GM12872 (cell line): ENCODE data around the gene GMDS.

Source experiments
- CTCF ChIP-seq: IDR thresholded peaks from 3 replicates; pipeline ENCODE4 v1.5.1; 2011; ENCODE audit warnings: low read depth, mild to moderate bottlenecking, low read length, moderate library complexity; ENCODE audit not compliant: insufficient read depth

Gene GMDS

GRCh38 chr6:1701668-1702353 is 543.6 kb downstream of the GMDS start:
- TF ChIP-seq CTCF = no peak

- TF ChIP-seq CTCF = no peak
These were observed 545.0 kb downstream of the GMDS start for GRCh38 chr6:1700278-1700967.

GRCh38 chr6:1698527-1698926 is 546.9 kb downstream of the GMDS start:
- no peak for TF ChIP-seq CTCF

GRCh38 chr6:1697688-1698351 is 547.6 kb downstream of the GMDS start:
- no peak for TF ChIP-seq CTCF

GRCh38 chr6:1696463-1696850 is 548.9 kb downstream of the GMDS start:
- TF ChIP-seq CTCF = no peak

GRCh38 chr6:1695546-1696462 is 549.6 kb downstream of the GMDS start:
- TF ChIP-seq CTCF = no peak

- TF ChIP-seq CTCF = no peak
These were observed 556.3 kb downstream of the GMDS start for GRCh38 chr6:1689141-1689540.
